ENCODE data around the gene WASL.

WASL gene

DNA sequence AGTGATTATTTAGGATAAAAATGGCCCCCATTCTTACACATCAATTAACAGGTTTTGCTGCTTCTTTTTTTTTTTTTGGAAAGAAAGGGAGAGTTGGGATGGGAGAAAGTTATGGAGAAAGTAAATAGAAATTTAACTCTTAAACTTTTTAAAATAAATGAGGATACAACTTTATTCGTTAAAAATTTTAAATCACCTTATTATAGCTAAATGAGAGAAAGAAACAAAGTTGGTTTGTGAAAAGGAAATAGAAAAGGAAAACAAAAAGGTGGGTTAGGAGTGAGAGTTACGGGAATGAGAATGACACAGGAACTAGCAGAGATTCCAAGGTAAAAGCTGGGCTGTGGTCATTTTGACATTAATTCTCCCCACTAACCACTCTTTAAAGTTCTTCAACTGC, 58.3 kb downstream of the WASL start:
- DNase-seq (ENCODE audit: low read depth), result no peak

DNA sequence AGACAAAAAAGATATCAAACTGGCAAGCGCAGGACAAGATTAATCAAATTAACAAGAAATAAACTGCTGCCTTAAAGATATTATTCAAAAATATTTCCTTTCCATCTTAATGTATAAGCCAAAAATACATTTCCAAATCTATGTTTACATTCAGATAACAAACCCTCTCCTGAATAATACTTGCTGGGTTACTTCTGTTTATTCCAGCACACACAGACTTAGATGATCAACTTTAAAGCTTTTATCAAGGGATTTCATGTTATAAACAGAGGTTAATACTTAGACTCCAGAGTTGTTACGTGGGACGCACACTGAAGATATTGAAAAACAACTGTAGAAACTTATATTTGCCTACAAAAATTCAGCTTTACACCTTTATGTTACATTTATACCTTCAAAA, 59.6 kb downstream of the WASL start:
- no peak for DNase-seq (ENCODE audit: low read depth)

DNA sequence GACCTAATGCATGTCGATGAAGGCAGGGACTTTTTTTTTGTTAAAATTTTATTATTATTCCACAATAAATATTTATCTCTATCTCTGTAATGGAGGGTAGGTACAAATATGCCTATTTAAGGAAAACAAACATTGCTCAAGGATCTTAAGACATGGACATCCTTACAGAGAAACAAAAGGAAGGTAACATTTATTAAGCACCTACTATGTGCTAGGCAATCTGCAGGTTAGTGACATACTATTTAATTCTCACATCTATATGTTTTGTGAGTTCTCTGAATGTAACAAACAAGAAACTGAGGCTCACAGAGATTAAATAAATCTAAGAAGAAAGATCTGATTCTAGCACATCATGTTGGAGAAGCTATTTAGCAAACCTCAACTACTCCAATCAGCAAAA, 61.1 kb downstream of the WASL start:
- DNase-seq (ENCODE audit: low read depth), result no peak

DNA sequence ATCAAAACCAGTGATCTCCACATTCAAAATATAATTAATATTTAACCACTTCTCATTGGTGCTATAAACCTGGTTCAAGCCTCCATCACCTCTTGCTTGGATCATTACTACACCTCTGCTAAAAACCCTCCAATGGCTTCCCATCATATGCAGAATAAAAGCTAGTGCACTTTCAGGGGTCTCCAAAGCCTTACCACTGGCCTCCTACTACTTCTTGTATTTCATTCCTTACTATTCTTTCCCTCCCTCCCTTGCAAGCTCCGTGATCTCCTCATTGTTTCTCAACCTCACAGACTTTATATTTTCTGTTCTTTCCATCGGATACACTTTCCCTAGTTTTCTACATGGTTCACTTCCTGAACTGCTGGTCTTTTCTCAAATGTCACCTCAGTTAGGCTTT, 61.6 kb downstream of the WASL start:
- no peak for DNase-seq (ENCODE audit: low read depth)

DNA sequence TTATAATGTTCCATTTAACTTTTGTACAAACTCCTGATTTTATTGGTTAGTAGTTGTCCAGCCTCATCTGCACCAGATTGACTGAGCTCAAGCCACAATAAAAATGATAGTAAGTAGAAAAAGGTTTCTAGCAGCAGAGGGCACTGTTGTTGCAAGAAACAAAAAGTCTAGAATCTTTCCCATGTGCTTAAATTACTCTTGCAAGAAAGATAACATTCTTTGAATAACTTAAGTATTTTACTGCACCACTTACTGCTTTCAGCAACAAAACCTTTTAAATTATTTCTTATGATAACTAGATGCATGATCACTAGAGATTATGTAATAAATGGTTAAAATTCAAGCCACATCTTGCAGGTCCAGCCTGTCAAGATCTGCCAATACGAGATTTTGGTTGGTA, 66.1 kb downstream of the WASL start:
- peak; percentile 80 for DNase-seq (ENCODE audit: low read depth)

DNA sequence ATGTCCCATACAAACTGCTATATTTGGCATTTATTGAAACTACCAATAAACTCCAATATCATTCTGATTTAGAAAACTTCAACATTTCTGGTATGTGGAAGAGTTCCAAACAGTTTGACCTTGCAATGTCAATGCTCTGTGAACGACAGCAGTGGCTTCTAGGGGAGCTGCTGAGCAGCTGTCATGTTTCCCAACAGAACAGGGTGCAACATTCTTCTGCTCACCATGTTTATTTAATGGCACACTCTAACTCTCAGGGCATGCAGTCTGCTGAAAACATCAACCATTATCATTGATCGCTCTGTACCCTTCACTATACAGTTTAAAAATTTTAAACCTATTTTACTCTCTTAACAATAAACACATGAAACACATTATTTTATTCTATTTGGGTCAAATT, 67.2 kb downstream of the WASL start:
- DNase-seq (ENCODE audit: low read depth), result no peak

DNA sequence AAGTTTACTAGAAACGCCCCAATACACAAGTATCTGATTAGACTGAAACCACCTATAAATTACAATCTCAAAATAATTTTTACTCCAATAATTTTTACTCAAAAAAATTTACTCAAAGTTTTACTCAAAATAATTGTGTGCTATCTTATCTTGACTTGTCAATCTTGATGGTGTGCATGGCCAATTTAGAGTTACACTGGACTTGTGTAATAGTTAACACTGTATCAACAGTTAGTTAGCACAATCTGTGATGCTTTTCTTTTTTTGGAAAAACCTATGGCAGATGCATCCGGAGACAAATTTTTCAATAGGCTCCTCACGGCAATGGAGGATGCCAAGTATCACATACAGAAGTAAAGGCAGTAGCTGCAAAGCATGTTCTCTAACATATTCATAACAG, 68.2 kb downstream of the WASL start:
- no peak for DNase-seq (ENCODE audit: low read depth)

DNA sequence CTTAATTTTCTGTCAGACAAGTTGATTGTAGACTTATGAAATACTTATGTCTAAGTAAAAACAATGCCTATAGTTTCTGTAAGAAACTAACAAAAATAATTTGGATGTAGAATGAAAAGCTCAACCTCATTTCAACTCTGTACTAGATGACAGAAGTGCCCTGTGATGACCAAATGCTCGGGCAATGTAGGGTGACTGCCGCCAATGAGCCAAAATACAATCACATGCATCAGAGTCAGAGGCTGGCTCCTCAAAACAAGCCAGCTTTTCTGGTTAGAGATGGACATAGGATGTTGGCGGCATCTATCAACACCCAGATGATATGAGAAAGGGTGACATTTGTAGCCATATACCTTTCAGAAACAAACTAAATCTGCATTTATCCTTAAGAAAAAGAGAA, 69.2 kb downstream of the WASL start:
- DNase-seq (ENCODE audit: low read depth), result no peak

DNA sequence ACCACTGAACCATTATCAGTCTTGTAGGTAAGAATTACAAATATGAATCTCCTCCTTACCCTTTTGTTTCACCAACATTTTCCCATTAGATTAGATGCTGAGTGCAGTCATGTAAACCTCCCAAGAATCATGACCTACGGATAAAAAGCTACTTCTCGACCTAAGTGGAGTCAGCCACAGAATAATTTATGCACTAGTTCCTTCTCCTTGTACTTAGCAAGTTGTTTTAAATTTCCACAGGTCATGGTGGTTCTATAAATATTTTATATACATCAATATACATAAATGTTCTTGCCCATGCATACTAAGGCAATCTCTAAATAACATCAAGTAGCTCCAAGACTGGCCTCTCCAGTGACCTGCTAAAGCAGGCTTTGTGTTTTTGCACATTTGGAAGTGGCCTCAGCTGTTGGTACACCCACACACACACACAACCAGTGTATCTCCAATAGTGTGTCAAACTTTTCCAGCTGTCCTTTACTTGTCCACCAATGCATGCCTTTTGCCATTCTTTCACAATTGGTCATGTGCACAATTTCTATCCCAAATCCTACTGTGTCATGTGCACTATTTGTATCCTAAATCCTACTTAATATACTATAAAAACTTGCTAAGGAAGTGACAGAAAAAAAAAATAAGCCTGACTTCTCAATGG, 71.6 kb downstream of the WASL start:
- DNase-seq (ENCODE audit: low read depth), result no peak

DNA sequence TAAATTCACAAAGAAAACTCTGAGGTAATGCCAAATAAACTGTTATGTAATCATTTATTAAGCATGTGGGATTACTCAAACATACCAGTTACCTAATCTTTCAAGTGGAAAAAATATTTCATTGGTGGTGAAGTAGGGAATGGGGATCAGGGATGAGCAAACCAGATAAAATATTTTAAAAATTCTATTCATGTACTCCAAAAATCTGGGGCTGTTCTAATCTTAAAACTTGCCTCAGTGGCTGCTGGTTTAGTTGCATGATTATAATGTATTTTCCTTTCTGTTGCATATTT, 73.7 kb downstream of the WASL start:
- peak; percentile 51 for DNase-seq (ENCODE audit: low read depth)

DNA sequence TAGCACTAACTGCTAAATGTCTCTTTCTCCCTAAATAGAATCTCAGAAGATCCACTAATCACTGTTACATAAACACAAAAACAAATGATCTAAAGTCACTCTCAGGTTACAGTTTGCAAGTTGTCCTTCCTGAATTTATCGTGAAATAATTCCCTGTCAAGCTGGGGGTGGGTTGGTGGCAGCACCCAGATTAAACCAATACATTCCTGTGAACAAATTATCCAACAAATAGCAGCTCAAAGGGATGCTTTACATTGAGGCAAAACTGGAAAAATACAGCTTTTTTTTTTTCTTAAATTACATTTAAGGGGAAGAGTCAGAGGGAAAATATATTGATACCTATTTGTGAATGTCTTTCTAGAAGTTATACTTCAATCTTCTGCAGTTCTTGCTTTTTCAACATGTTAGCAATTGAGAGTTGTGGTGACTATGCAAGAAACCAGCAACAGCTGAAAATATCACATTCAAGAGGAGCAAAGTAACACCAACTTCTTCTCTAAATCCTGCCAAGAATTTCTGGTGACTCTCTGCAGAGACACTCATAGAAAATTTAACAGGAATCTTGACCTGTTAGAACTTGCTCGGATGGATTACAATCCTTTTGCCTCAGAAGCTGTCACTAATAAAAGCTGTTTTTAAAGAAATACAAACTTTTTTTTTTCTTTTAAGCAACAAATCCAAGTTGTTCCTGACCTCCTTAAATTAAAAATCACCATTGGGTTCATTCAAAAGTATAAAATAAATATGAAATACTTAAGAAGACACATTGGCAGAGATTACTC, 74.2 kb downstream of the WASL start:
- peak; percentile 43 for DNase-seq (ENCODE audit: low read depth)

DNA sequence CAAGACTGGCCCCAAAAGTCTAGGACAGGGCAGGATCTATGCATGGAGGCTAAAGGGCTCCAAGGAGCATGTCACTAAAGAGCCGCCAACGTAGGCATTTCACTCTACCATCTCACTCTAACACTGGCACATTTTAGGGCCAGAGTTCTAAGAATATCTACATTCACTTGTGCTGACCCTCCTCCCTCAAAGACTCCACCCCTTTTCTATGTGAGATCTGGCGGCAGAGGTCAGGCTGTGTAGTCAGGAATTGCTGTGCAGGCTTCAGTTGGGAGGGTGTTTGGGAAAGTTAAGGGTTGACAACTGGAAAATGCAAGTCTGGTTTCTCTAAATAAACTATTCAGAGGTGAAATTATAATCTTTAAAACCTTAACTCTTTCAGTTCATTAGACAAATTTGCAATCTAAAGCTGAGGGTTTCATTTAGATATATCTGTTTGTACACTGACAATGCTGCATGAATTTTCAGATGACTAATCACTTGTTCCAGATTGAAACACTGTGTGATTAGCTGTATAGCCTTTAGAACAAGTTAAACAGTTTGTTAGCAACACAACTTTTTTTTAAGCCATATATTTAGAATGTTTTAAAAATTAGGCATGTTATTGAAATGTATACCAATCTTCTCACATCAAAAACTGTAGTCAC, 74.9 kb downstream of the WASL start:
- DNase-seq (ENCODE audit: low read depth), result no peak

DNA sequence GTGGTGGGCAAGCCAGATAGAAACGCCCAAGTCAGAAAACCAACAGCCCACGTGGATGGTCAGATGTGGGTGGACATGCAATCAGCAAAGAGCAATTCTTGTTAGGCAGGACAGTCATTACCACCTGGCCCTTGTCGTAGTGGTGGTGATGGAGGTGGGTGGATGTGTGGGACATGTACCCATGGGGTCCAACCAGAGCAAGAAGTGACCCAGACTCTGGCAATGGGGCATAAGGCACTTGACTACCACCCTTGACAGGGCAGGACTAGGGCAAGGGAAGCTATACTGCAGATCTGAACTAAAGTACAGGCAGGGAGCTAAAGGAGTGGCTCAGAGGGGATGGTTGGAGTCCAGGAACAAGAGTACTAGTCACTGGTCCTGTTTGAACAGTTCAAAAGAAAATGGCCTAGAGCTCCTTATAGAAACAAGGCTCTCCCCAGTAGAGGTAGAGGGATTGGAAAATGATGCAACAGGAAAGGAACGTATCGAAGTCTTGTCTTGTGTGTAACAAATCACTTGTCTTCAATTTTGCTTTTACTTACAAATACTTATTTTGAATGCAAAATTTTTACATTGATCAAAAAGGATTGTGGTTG, 75.6 kb downstream of the WASL start:
- no peak for DNase-seq (ENCODE audit: low read depth)

DNA sequence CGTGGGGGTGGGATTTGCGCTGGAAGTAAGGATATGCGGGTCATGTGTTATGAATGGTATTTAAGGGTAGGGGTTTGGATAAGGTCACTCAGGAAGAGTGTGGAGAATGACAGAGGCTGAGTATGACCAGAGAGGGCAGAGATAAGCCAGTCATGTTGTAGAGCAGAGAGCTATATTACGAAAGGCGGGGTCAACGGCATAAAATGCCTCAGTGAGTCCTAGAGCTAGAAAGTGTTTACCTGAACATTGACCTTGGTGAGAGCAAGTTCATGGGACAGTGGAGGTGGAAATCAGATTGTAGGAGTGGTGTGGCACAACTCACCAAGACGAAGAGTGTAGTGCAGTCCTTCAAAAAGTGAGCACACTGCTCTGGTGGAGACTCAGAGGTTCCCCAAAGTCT, 79.3 kb downstream of the WASL start:
- no peak for DNase-seq (ENCODE audit: low read depth)

DNA sequence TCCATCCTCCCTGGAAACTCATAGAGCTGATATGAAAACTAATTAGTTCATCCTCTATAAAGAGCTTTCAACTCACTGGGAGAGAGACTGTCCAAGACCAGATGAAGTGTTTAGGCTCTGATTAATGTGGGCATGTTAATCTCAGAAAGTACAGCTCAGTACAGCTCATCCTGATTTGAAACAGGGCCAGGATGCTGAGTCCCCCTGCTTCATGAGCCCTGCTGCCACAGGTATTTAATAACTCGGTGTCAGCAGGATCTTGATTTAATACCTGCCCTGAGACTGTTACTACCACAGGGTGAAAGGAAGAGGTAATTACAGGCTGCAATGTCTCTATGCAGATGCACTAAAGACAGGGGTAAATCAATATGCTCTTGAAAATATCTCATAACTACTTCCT, 82.3 kb downstream of the WASL start:
- no peak for DNase-seq (ENCODE audit: low read depth)

DNA sequence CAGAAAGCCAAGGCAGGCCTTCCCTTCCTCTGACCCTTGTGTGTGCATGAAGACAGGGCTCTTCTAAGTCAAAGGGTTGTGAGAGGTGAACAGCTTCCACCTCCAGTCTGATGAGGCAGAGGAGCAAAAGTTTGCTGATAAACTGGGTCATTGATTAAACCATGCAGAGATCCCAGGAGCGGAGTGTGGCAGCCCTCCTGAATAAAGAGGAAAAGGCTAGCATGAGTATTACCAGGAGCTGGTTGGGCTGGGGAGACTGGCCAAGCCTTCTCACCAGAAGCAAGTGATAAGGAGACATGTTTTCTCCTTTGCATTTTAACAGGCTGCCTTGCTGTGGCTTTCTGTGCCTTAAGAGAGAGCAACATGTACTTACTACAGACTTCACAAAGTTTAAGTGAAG, 82.9 kb downstream of the WASL start:
- no peak for DNase-seq (ENCODE audit: low read depth)

DNA sequence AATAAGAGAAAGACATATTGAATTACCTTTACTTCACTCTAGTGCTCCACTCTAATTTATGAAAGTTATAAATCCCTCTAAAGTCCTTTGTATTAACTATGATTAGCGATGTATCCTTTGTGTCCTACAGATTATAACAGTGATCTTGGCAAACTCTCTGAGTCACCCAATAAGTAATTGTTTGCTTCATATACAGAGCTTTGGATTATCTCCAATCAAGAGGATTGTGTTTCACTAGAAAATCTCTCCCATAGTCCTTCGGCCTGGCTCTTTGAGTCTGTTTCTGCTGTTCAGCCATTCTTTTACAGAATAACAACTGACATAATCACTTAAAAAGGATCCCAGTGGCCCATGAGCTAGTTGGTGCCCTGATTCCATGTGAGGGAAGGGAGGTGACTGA, 83.6 kb downstream of the WASL start:
- DNase-seq (ENCODE audit: low read depth), result no peak

DNA sequence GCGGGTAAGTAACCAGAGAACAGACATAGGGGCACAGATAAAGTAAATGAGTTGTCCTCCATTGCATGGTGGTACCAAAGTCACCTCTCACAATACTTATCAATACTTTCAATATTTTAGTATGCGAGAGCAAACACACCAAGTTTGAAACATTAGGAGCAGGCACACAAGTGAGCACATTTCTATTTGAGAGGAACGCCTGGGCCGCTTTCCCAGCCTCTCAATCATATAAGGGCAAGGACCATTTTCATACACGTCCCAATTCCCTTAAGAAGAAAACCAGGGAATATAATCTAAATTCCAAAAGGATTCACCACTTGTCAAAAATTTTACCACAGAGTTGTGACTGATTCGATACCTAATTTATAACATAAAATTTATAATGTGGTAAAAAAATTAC, 85.6 kb downstream of the WASL start:
- no peak for DNase-seq (ENCODE audit: low read depth)

DNA sequence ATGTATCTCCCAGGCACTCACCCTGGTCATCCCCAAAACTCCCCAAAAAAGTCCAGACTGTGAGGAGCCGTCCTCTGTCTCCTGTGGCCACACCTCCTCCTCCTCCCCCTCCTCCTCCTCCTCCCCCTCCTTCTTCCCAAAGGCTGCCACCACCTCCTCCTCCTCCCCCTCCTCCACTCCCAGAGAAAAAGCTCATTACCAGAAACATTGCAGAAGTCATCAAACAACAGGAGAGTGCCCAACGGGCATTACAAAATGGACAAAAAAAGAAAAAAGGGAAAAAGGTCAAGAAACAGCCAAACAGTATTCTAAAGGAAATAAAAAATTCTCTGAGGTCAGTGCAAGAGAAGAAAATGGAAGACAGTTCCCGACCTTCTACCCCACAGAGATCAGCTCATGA, 86.0 kb downstream of the WASL start:
- no peak for DNase-seq (ENCODE audit: low read depth)

DNA sequence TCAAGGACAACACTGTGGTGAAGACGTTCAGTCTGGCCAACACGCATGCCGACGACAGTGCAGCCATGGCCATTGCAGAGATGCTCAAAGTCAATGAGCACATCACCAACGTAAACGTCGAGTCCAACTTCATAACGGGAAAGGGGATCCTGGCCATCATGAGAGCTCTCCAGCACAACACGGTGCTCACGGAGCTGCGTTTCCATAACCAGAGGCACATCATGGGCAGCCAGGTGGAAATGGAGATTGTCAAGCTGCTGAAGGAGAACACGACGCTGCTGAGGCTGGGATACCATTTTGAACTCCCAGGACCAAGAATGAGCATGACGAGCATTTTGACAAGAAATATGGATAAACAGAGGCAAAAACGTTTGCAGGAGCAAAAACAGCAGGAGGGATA, 86.5 kb downstream of the WASL start:
- no peak for DNase-seq (ENCODE audit: low read depth)

DNA sequence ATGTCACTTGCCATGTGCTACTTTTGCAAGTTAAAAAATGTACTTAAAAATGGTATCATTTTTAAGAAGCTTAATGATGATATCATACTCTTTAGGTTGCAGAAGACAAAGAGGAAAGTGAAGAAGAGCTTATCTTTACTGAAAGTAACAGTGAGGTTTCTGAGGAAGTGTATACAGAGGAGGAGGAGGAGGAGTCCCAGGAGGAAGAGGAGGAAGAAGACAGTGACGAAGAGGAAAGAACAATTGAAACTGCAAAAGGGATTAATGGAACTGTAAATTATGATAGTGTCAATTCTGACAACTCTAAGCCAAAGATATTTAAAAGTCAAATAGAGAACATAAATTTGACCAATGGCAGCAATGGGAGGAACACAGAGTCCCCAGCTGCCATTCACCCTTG, 87.0 kb downstream of the WASL start:
- DNase-seq (ENCODE audit: low read depth), result no peak

DNA sequence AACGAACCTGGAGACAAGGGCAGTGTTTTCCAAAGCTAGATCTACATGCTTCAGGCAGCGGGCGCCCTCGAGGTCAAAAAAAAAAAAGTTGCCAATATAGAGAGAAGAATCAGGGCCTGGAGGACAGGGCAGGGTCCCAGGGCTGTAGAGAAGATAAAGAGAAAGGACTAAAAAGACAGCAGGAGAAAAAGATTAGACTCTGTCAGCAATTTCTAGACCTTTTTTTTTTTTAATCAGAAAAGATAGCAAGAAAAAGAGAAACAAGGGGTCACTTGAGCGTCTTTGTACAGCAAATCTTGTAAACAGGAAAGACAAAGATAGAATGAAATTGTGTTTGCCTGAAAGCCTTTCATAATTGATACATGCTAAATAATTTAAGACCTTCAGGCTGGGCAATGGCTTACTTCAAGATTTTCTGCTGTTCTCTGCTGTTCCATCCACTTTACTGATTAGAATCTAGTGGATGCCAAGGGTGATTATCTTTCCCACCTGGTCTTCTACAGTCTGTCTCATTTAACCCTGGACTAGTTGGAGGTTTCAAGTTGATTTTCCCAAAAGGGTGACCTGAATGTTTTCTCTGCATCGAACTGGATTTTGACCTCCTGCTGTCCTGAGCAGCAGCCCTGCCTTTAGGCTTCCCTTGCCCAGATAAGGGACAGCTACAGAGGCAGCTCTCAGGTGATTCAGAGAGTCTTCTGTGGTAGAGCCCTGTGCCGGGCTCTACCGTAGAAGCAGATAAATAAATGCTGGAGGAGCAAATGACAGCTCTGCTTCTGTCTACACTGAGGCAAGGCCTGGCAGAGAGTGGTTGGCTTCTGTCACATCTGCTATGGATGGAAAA, 88.1 kb downstream of the WASL start:
- DNase-seq (ENCODE audit: low read depth), result no peak
